A549 treated with dexamethasone at 1 μM for 4 hours (cell line): ENCODE measurements around the gene CDRT15L2. TPM values are rescaled to one million over a fixed set of nuclear protein-coding genes. Genes with fewer than 3 reads are reported as not detected.

Experiments
- total RNA-seq: library from RNA; stranded (reverse); fragments of 200-300 nt; extraction: Qiagen RNA extraction; gene quantifications from 5 replicates; pipeline ENCODE4 v1.2.3, GENCODE V29; 2022

Gene CDRT15L2
- not detected in 5 replicates for total RNA-seq

DNA sequence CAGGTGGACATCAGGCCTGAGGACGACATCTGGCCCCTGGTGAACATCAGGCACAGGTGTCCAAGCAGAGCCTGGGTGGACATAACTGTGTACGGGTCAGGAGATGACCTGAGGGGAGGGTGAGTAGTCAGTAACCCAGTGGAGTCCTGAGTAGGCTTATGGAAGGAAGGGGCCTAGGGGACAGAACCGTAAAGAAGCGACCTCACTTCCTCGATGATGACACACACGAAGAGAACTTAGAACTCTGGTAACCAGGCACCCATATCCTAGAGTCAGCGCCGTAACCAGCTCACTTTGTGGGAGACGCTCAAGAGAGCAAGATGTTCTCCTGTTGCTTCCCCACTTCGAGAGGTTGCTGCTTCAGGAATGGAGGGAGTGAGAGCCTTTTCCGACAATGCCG, at the start of gene CDRT15L2:
Gene CDRT15L2 (plus strand): TSS at position 301 of the 400 bp plus-strand sequence. CDS start 20 bp downstream, at position 321.

Other genes starting within 250 kb of the CDRT15L2 start
- gene LGALS9B, start 112.2 kb upstream of the CDRT15L2 start, total RNA-seq = not detected in 5 replicates